Transverse colon (tissue), 4 donors: ENCODE data around the gene SLC10A6. TPM values are rescaled to one million over a fixed set of nuclear protein-coding genes. Genes with fewer than 3 reads are reported as not detected.

Source experiments
- DNase-seq: peaks from one replicate; pipeline ENCODE4 v3.0.0-alpha.2; 2019
- H3K27ac ChIP-seq, 4 donors: fragments of 200-600 bp; sonication (generic); 2 replicates each; pipeline ENCODE4 v1.5.1; 2016 to 2018; ENCODE audit warnings: inconsistent platforms in 4 of 4
- H3K27me3 ChIP-seq: fragments of 200-600 bp; sonication (generic); 2 replicates; pipeline ENCODE4 v1.5.1; 2017; ENCODE audit warnings: inconsistent platforms
- H3K36me3 ChIP-seq, 4 donors: fragments of 200-600 bp; sonication (generic); 2 replicates each; pipeline ENCODE4 v1.5.1; 2017 to 2019; ENCODE audit warnings: inconsistent platforms in 4 of 4
- H3K4me1 ChIP-seq, 4 donors: fragments of 200-600 bp; sonication (generic); 2 replicates each; pipeline ENCODE4 v1.5.1; 2017 to 2020; ENCODE audit warnings: inconsistent platforms in 4 of 4
- H3K4me3 ChIP-seq, 4 donors: fragments of 200-600 bp; sonication (generic); 1 replicate in 1 of 4; 2 replicates in 3 of 4; pipeline versions ENCODE4 v1.5.1 to v1.6.1; 2017 to 2019; ENCODE audit warnings: inconsistent platforms in 4 of 4
- H3K9me3 ChIP-seq, 2 donors: fragments of 200-600 bp; sonication (generic); 2 replicates each; pipeline ENCODE4 v1.5.1; 2017 to 2019; ENCODE audit warnings: inconsistent platforms in 2 of 2
- CTCF ChIP-seq, 5 experiments: fragments of 200-600 bp in 3 of 5; fragments of 450-650 bp in 2 of 5; sonication (generic) in 3 of 5; IDR thresholded peaks; 1 replicate in 2 of 5; 2 replicates in 3 of 5; pipeline ENCODE4 v1.5.1; 2016 to 2017; ENCODE audit warnings: antibody characterized with exemption in 5 of 5, inconsistent platforms in 3 of 5, mild to moderate bottlenecking in 2 of 5, moderate library complexity in 1 of 5
- EP300 ChIP-seq: sonication (generic); formaldehyde crosslinking; IDR thresholded peaks from one replicate; pipeline ENCODE4 v1.6.1; 2017; ENCODE audit warnings: antibody characterized with exemption, low read depth
- POLR2A ChIP-seq: fragments of 450-650 bp; IDR thresholded peaks from one replicate; pipeline ENCODE4 v1.6.1; 2016; ENCODE audit warnings: antibody characterized with exemption, mild to moderate bottlenecking, moderate library complexity
- POLR2AphosphoS5 ChIP-seq, 3 donors: sonication (generic); formaldehyde crosslinking; IDR thresholded peaks; one replicate each; pipeline ENCODE4 v1.6.1; 2016; ENCODE audit warnings: antibody characterized with exemption in 3 of 3
- WGBS, 2 donors: methylation state at CpG; one replicate each; pipeline ENCODE4 v1.1.5; 2018; ENCODE audit warnings: low coverage in 1 of 2; 5-methylcytosine and 5-hydroxymethylcytosine counted together
- in situ Hi-C, 4 donors: fragments of 200-750 bp; cut with MboI; loops; one replicate each; pipeline versions ENCODE4 v1.15.0 to v1.15.1; 2017; ENCODE audit warnings: low sequenced_read_pairs in 3 of 4, low pct_ligation_motif_present in 1 of 4, low pct_unique_long_range_greater_than_20kb in 1 of 4
- intact Hi-C: fragments of 100-400 bp; cut with DNase I; formaldehyde crosslinking; loops from one replicate; pipeline ENCODE4 v1.15.1; 2023; ENCODE audit warnings: low total_unique reads
- total RNA-seq, 4 donors: library from RNA; depleted of rRNA; stranded (reverse); fragments of >200 nt; gene quantifications; one replicate each; pipeline ENCODE4 v1.1.0, GENCODE V29; 2016

The SLC10A6 gene
- total RNA-seq, 4 donors from 2014 or later: 0.32 TPM; not detected in 3

- in situ Hi-C loops (no loop called here), intact Hi-C loops (no loop called here)
- H3K36me3 ChIP-seq: no peaks in the 10 kb centered on the region
Observed at GRCh38 chr4:86846921-86847320, 2.3 kb downstream of the SLC10A6 start.

DNA sequence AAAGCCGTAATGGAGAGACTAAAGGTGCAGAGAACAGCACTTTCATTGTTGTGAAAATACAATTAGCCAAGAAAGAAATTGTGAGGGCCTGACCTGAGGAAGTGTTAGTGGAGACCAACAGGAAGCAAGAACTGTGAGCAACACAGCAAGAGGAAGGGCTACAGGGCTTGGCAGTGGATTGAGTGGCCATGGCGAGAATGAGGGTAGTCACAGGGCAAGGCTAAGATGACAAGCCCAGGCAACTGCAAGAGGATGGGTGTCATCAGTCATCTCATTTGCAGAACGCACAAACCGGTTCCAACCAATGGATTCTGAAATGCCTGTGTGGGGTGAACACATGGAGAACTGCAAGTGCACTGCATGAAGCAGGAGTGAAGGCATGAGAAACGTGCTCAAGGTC, 3.6 kb downstream of the SLC10A6 start:
- H3K36me3 ChIP-seq: no peaks in the 10 kb centered on the region
- H3K9me3 ChIP-seq: no peaks in the 10 kb centered on the region
- no peak overlapping the region for H3K27ac ChIP-seq
- WGBS, 2 donors: 72 to 78% methylated on average over 3 to 5 of the region's 5 CpGs
- H3K4me1 ChIP-seq: no peaks in the 10 kb centered on the region
- DNase-seq: no peak
- no peaks in the 10 kb centered on the region for H3K27me3 ChIP-seq
- in situ Hi-C loops: no loop called here
- TF ChIP-seq EP300: no peak
- TF ChIP-seq POLR2AphosphoS5 (IDR thresholded peaks at IDR 0.05): no peak
- no peak for TF ChIP-seq CTCF (IDR thresholded peaks at IDR 0.05)
- no peak for TF ChIP-seq POLR2A
- H3K4me3 ChIP-seq: no peak overlapping the region
- intact Hi-C loops: no loop called here

More at GRCh38 chr4:86846921-86847320, 2.3 kb downstream of the SLC10A6 start:
- Histone ChIP-seq H3K4me1 (no peaks in the 10 kb centered on the region), H3K27me3 (no peaks in the 10 kb centered on the region), H3K4me3 (no peak overlapping the region), H3K9me3 (no peaks in the 10 kb centered on the region), H3K27ac (no peak overlapping the region)
- TF ChIP-seq CTCF (IDR thresholded peaks at IDR 0.05) (no peak), EP300 (no peak), POLR2AphosphoS5 (IDR thresholded peaks at IDR 0.05) (no peak), POLR2A (no peak)
- no peak for DNase-seq

GRCh38 chr4:86841309-86841708, 7.9 kb downstream of the SLC10A6 start:
- 83% methylated on average over 1 of the region's 1 CpG; no CpG with 5 or more reads in 1 of the 2 donors for WGBS, 2 donors
- Histone ChIP-seq H3K27me3 (no peaks in the 10 kb centered on the region), H3K27ac (no peak overlapping the region), H3K9me3 (no peaks in the 10 kb centered on the region), H3K4me3 (no peak overlapping the region), H3K4me1 (peaks cover 0 to 3% (median 0%) of the 10 kb centered on the region in 4 donors), H3K36me3 (no peaks in the 10 kb centered on the region)
- intact Hi-C loops: no loop called here
- in situ Hi-C loops: no loop called here
- TF ChIP-seq CTCF (IDR thresholded peaks at IDR 0.05) (no peak), POLR2A (no peak)
- DNase-seq: no peak

GRCh38 chr4:86840858-86841257, 8.3 kb downstream of the SLC10A6 start:
- no peak overlapping the region for H3K27ac ChIP-seq
- in situ Hi-C loops: no loop called here
- H3K4me1 ChIP-seq: peaks cover 0 to 3% (median 0%) of the 10 kb centered on the region in 4 donors
- TF ChIP-seq POLR2AphosphoS5 (IDR thresholded peaks at IDR 0.05) (no peak), EP300 (no peak), POLR2A (no peak), CTCF (IDR thresholded peaks at IDR 0.05) (no peak)
- H3K27me3 ChIP-seq: no peaks in the 10 kb centered on the region
- no peaks in the 10 kb centered on the region for H3K36me3 ChIP-seq
- intact Hi-C loops: no loop called here
- no peaks in the 10 kb centered on the region for H3K9me3 ChIP-seq
- no peak overlapping the region for H3K4me3 ChIP-seq
- DNase-seq: no peak
- 78 to 88% methylated on average over 1 of the region's 1 CpG for WGBS, 2 donors
